ENCODE measurements around the gene TSSK1B.

The TSSK1B gene

GRCh38 chr5:113397046-113397445 is 37.7 kb downstream of the TSSK1B start:
- DNase-seq = no peak

- no peak for DNase-seq
Observed at GRCh38 chr5:113394658-113395057, 40.1 kb downstream of the TSSK1B start.

- DNase-seq = no peak
Observed at GRCh38 chr5:113390224-113390623, 44.6 kb downstream of the TSSK1B start.

- DNase-seq = no peak
Observed at GRCh38 chr5:113389116-113389515, 45.7 kb downstream of the TSSK1B start.

GRCh38 chr5:113387844-113388243 is 46.9 kb downstream of the TSSK1B start:
- no peak for DNase-seq

GRCh38 chr5:113384782-113385285 is 50.0 kb downstream of the TSSK1B start:
- no peak for DNase-seq

- no peak for DNase-seq
Observed at GRCh38 chr5:113382731-113383130, 52.1 kb downstream of the TSSK1B start.
